ENCODE data around the gene MYO7B.

GRCh38 chr2:127661072-127661649, 125.7 kb downstream of the MYO7B start:
- TF ChIP-seq EZH2 (IDR thresholded peaks at IDR 0.05) = no peak
- TF ChIP-seq POLR2AphosphoS5 (IDR thresholded peaks at IDR 0.05; ENCODE audit: borderline replicate concordance, low read depth, low read length) = no peak

Data from SK-N-MC (cell line).